ENCODE results near the gene SPHK1.

Gene SPHK1

GRCh38 chr17:76378548-76379274 lies 5.7 kb upstream of the SPHK1 start:
- no peak for DNase-seq (ENCODE audit: extremely low spot score)
- POLR2A ChIA-PET, result no interaction called here
- TF ChIP-seq ZNF384 (IDR thresholded peaks at IDR 0.05) (no peak), FOXA1 (IDR thresholded peaks at IDR 0.05) (no peak), ELF4 (IDR thresholded peaks at IDR 0.05) (no peak)
- CTCF ChIA-PET, result interaction anchor here (1.2 kb wide), 1 partner anchor 9 kb away, joined by 3 read pairs; no protein-coding TSS in a partner anchor

DNA sequence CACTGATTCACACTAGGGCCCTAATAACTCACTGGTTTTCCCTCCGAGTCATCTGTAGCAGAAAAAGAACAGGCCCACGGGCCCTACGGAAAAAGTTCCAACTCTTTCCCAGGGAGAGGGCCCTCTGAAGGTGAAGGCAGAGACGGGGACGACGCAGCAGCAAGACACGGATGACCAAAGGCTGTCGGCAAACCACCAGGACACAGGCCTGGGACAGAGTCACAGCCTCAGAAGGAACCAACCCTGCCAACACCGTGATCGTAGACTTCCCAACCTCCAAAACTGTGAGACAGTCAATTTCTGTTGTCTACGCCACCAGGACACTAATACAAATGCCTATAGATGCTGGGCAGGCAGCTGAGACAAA lies 5.2 kb upstream of the SPHK1 start:
- CTCF ChIA-PET, result interaction anchor here (1.2 kb wide), 1 partner anchor 9 kb away, joined by 3 read pairs; no protein-coding TSS in a partner anchor
- POLR2A ChIA-PET, result interaction anchor here (0.9 kb wide), 1 partner anchor 26 kb away, joined by 3 read pairs; the partner anchor contains the start of gene PRPSAP1
- TF ChIP-seq CTBP1 (IDR thresholded peaks at IDR 0.05; ENCODE audit: borderline replicate concordance) (no peak), FOXA1 (IDR thresholded peaks at IDR 0.05) (no peak), FOXM1 (IDR thresholded peaks at IDR 0.05; ENCODE audit: borderline replicate concordance) (no peak), TARDBP (IDR thresholded peaks at IDR 0.05) (no peak), SUZ12 (IDR thresholded peaks at IDR 0.05) (no peak), SP1 (IDR thresholded peaks at IDR 0.05) (no peak), ZNF384 (IDR thresholded peaks at IDR 0.05) (no peak), BHLHE40 (IDR thresholded peaks at IDR 0.05; ENCODE audit: borderline replicate concordance) (no peak), NFRKB (IDR thresholded peaks at IDR 0.05) (no peak), HDGF (IDR thresholded peaks at IDR 0.05; ENCODE audit: borderline replicate concordance) (no peak)
- DNase-seq (ENCODE audit: extremely low spot score), result no peak

DNA sequence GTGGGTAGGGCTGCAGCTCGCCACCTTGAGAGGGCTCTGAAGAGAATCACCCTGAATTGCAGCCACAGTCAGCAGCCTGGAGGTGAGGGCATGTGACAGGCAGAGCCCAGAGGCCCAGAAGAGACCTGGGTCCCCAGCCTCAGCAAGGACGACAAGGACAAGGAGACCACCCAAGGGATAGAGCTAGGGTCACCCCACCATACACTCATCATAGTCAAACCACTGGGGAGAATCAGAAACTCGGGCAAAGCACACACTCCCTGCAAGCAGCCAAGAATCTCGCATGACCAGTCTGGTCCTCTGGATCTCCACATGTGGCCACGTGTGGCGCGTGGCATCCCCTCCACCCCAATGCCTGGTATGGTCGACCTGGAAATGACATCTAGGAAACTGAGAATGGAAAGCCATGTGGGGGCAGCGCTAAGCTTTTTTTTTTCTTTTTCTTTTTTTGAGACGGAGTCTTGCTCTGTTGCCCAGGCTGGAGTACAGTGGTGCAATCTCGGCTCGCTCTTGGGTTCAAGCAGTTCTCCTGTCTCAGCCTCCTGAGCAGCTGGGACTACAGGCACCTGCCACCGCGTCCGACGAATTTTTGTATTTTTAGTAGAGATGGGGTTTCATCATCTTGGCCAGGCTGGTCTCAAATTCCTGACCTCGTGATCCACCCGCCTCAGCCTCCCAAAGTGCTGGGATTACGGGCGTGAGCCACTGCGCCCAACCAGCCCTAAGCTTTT lies 4.6 kb upstream of the SPHK1 start:
- DNase-seq (ENCODE audit: extremely low spot score), result no peak
- POLR2A ChIA-PET, result interaction anchor here (0.9 kb wide), 1 partner anchor 26 kb away, joined by 3 read pairs; the partner anchor contains the start of gene PRPSAP1
- TF ChIP-seq TARDBP (IDR thresholded peaks at IDR 0.05) (no peak), SUZ12 (IDR thresholded peaks at IDR 0.05) (no peak), BHLHE40 (IDR thresholded peaks at IDR 0.05; ENCODE audit: borderline replicate concordance) (no peak), LEF1 (IDR thresholded peaks at IDR 0.05; ENCODE audit: borderline replicate concordance) (no peak), NFRKB (IDR thresholded peaks at IDR 0.05) (no peak), FOXK2 (IDR thresholded peaks at IDR 0.05) (no peak), HDGF (IDR thresholded peaks at IDR 0.05; ENCODE audit: borderline replicate concordance) (no peak), FOXM1 (IDR thresholded peaks at IDR 0.05; ENCODE audit: borderline replicate concordance) (no peak), L3MBTL2 (conservative IDR thresholded peaks at IDR 0.05) (no peak), ELF4 (IDR thresholded peaks at IDR 0.05) (no peak), ARNT (IDR thresholded peaks at IDR 0.05) (no peak), CTBP1 (IDR thresholded peaks at IDR 0.05; ENCODE audit: borderline replicate concordance) (no peak), FOXA1 (IDR thresholded peaks at IDR 0.05) (no peak)
- TF ChIP-seq, protein P1, sequence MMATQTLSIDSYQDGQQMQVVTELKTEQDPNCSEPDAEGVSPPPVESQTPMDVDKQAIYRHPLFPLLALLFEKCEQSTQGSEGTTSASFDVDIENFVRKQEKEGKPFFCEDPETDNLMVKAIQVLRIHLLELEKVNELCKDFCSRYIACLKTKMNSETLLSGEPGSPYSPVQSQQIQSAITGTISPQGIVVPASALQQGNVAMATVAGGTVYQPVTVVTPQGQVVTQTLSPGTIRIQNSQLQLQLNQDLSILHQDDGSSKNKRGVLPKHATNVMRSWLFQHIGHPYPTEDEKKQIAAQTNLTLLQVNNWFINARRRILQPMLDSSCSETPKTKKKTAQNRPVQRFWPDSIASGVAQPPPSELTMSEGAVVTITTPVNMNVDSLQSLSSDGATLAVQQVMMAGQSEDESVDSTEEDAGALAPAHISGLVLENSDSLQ (IDR thresholded peaks at IDR 0.05), result no peak
- CTCF ChIA-PET, result interaction anchor here (0.9 to 1.2 kb wide), 3 partner anchors 10 to 128 kb away, joined by 3 to 4 read pairs (median 4); no protein-coding TSS in a partner anchor

DNA sequence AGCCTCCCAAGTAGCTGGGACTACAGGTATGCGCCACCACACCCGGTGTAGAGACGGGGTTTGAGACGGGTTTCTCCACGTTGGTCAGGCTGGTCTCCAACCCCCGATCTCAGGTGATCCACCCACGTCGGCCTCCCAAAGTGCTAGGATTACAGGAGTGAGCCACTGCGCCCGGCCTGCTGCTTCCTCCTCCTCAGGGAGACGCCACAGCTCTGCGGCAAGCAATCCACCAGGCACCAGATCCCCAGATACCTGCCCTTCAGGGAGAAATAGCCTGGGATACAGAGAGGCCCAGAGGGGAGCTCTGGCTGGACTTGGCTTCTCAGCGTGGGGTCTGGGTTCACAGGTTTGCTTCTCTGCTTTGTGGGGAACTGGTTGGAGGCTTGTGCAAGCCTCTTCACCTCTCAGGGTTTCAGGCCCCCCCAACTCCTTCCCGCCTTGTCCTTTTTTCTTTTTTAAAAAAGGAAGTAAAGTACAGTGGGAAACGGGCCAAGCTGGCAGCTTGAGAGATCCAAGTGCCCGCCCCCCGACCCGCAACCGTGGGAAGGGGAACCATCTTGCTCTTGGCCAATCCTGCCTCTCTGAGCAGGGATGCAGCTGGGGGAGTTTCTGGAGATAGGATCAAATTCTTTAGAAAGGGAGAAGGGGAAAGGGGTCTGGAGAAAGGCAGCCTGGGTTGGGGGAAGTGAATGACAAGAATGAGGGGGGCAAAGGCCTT lies 2.6 kb upstream of the SPHK1 start:
- CTCF ChIA-PET, result interaction anchor here (1.0 to 1.3 kb wide), 2 partner anchors 12 to 16 kb away, joined by 3 to 5 read pairs; no protein-coding TSS in a partner anchor
- TF ChIP-seq ELF4 (IDR thresholded peaks at IDR 0.05) (no peak), FOXK2 (IDR thresholded peaks at IDR 0.05) (no peak), CTBP1 (IDR thresholded peaks at IDR 0.05; ENCODE audit: borderline replicate concordance) (no peak), NFRKB (IDR thresholded peaks at IDR 0.05) (no peak), BHLHE40 (IDR thresholded peaks at IDR 0.05; ENCODE audit: borderline replicate concordance) (no peak), SP1 (IDR thresholded peaks at IDR 0.05) (no peak), HDGF (IDR thresholded peaks at IDR 0.05; ENCODE audit: borderline replicate concordance) (no peak), FOXM1 (IDR thresholded peaks at IDR 0.05; ENCODE audit: borderline replicate concordance) (no peak), FOXA1 (IDR thresholded peaks at IDR 0.05) (no peak), ZNF384 (IDR thresholded peaks at IDR 0.05) (no peak), ARNT (IDR thresholded peaks at IDR 0.05) (no peak), L3MBTL2 (conservative IDR thresholded peaks at IDR 0.05) (no peak), TARDBP (IDR thresholded peaks at IDR 0.05) (no peak), LEF1 (IDR thresholded peaks at IDR 0.05; ENCODE audit: borderline replicate concordance) (no peak), SUZ12 (IDR thresholded peaks at IDR 0.05) (no peak)
- TF ChIP-seq, protein P1 (IDR thresholded peaks at IDR 0.05), result no peak
- DNase-seq (ENCODE audit: extremely low spot score), result no peak
- POLR2A ChIA-PET, result interaction anchor here (1.3 to 7.5 kb wide), 2 partner anchors 28 to 175 kb away, joined by 3 to 58 read pairs; partner anchors contain the start of gene PRPSAP1

- ChIA-PET POLR2A (interaction anchor here (1.3 to 7.5 kb wide), 2 partner anchors 29 to 175 kb away, joined by 3 to 58 read pairs; partner anchors contain the start of gene PRPSAP1), CTCF (interaction anchor here (0.6 to 1.2 kb wide), 4 partner anchors 9 to 739 kb away, joined by 3 to 4 read pairs (median 3); no protein-coding TSS in a partner anchor)
- no peak for DNase-seq (ENCODE audit: extremely low spot score)
- TF ChIP-seq ARNT (IDR thresholded peaks at IDR 0.05) (no peak), L3MBTL2 (conservative IDR thresholded peaks at IDR 0.05) (no peak), ELF4 (IDR thresholded peaks at IDR 0.05) (no peak), SP1 (IDR thresholded peaks at IDR 0.05) (no peak), BHLHE40 (IDR thresholded peaks at IDR 0.05; ENCODE audit: borderline replicate concordance) (no peak), LEF1 (IDR thresholded peaks at IDR 0.05; ENCODE audit: borderline replicate concordance) (no peak), TARDBP (IDR thresholded peaks at IDR 0.05) (no peak), CTBP1 (IDR thresholded peaks at IDR 0.05; ENCODE audit: borderline replicate concordance) (no peak)
- TF ChIP-seq, protein P1 (IDR thresholded peaks at IDR 0.05), result no peak
Observed at GRCh38 chr17:76382351-76382802, 2.0 kb upstream of the SPHK1 start.
